RWPE1 (cell line): ENCODE results near the gene SNX12.
"Not testable (repeated sequence)": the region's sequence is repeated elsewhere in the genome, so short reads cannot be mapped to it uniquely, and the experiment has no call there.

Experiments used
- CTCF ChIA-PET: fragments of 350-600 bp; sonication (Branson Sonifier 250); formaldehyde crosslinking; extraction: SDS; loops from one replicate; lab custom pipeline; 2021; lab: Yijun Ruan, JAX
- POLR2A ChIA-PET: fragments of 400-600 bp; formaldehyde crosslinking; extraction: SDS; loops from one replicate; lab custom pipeline; 2020; ENCODE audit warnings: antibody characterized with exemption; ENCODE audit not compliant: low non-redundant PET; lab: Yijun Ruan, JAX
- DNase-seq: peaks from one replicate; pipeline ENCODE4 v3.0.0; 2012; ENCODE audit warnings: low spot score
- H3K27ac ChIP-seq: fragments of 450-650 bp; 2 replicates; pipeline ENCODE4 v1.5.1; 2017
- TF ChIP-seq, protein P1 (sequence below): fragments of 450-650 bp; conservative IDR thresholded peaks from 2 replicates; pipeline ENCODE4 v1.5.1; 2017; ENCODE audit warnings: low read depth, mild to moderate bottlenecking

Gene SNX12

GRCh38 chrX:71053217-71053621, 14.9 kb downstream of the SNX12 start:
- TF ChIP-seq, protein P1, sequence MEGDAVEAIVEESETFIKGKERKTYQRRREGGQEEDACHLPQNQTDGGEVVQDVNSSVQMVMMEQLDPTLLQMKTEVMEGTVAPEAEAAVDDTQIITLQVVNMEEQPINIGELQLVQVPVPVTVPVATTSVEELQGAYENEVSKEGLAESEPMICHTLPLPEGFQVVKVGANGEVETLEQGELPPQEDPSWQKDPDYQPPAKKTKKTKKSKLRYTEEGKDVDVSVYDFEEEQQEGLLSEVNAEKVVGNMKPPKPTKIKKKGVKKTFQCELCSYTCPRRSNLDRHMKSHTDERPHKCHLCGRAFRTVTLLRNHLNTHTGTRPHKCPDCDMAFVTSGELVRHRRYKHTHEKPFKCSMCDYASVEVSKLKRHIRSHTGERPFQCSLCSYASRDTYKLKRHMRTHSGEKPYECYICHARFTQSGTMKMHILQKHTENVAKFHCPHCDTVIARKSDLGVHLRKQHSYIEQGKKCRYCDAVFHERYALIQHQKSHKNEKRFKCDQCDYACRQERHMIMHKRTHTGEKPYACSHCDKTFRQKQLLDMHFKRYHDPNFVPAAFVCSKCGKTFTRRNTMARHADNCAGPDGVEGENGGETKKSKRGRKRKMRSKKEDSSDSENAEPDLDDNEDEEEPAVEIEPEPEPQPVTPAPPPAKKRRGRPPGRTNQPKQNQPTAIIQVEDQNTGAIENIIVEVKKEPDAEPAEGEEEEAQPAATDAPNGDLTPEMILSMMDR: no peak
- ChIA-PET CTCF (no interaction called here), POLR2A (no interaction called here)
- no peak overlapping the region for H3K27ac ChIP-seq
- DNase-seq: no peak

GRCh38 chrX:71052721-71053120, 15.4 kb downstream of the SNX12 start:
- no peak overlapping the region for H3K27ac ChIP-seq
- CTCF ChIA-PET: no interaction called here
- POLR2A ChIA-PET: no interaction called here
- TF ChIP-seq, protein P1: no peak
- no peak for DNase-seq

DNA sequence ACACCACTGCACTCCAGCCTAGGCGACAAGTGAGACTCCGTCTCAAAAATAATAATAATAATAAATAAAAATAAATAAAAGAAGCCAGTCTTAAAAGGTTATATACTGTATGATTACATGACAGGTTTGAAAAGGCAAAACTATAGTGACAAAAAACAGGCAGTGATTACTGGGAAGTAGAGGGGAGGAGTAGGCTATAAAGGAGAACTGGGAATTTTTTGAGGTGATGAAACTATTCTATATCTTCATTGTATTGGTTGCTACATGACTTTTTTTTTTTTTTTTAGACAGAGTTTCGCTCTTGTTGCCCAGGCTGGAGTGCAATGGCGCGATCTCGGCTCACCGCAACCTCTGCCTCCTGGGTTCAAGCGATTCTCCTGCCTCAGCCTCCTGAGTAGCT, 20.2 kb downstream of the SNX12 start:
- CTCF ChIA-PET, POLR2A ChIA-PET, H3K27ac ChIP-seq, DNase-seq: not testable (repeated sequence)

- CTCF ChIA-PET: no interaction called here
- no peak for DNase-seq
These were observed 50.7 kb downstream of the SNX12 start for GRCh38 chrX:71017396-71017939.

More at GRCh38 chrX:71017396-71017939, 50.7 kb downstream of the SNX12 start:
- POLR2A ChIA-PET: no interaction called here
- no peak overlapping the region for H3K27ac ChIP-seq
- TF ChIP-seq, protein P1: no peak
